Upper lobe of left lung (tissue), 4 donors: ENCODE data around the gene CSF2.

ENCODE experiments used
- CTCF ChIP-seq, 6 experiments: fragments of 450-650 bp in 4 of 6; fragments of 200-600 bp in 2 of 6; sonication (generic) in 2 of 6; IDR thresholded peaks; one replicate each; pipeline ENCODE4 v1.5.1; 2016 to 2019; ENCODE audit warnings: antibody characterized with exemption in 6 of 6
- EP300 ChIP-seq, 4 donors: sonication (generic); formaldehyde crosslinking; IDR thresholded peaks; one replicate each; pipeline ENCODE4 v1.5.1; 2017; ENCODE audit warnings: antibody characterized with exemption in 4 of 4, control low read depth in 2 of 4
- POLR2A ChIP-seq, 4 donors: fragments of 450-650 bp; IDR thresholded peaks; one replicate each; pipeline ENCODE4 v1.5.1; 2016 to 2017; ENCODE audit warnings: antibody characterized with exemption in 4 of 4, mild to moderate bottlenecking in 2 of 4
- POLR2AphosphoS5 ChIP-seq, 2 donors: sonication (generic); formaldehyde crosslinking; IDR thresholded peaks; one replicate each; pipeline ENCODE4 v1.5.1; 2017; ENCODE audit warnings: antibody characterized with exemption in 2 of 2

GRCh38 chr5:132069561-132069960 lies 4.0 kb upstream of the CSF2 start:
- TF ChIP-seq CTCF (IDR thresholded peaks at IDR 0.05) (no peak), POLR2A (IDR thresholded peaks at IDR 0.05) (no peak), EP300 (IDR thresholded peaks at IDR 0.05) (no peak), POLR2AphosphoS5 (IDR thresholded peaks at IDR 0.05) (no peak)
